GM12878 (cell line): Measurements from ENCODE around the gene KIF22. TPM values are rescaled to one million over a fixed set of nuclear protein-coding genes. Genes with fewer than 3 reads are reported as not detected.

Experiments used
- ATAC-seq: fragments of 200-7000 bp; cut with Tn5 transposase; 3 replicates; pipeline ENCODE4 v1.9.1; 2020; ENCODE audit warnings: mild to moderate bottlenecking, moderate library complexity
- BruUV-seq: library from RNA; stranded (reverse); fragments of 400-500 nt; replicated peaks from 2 replicates; lab custom pipeline; 2021; lab: Mats Ljungman, UMichigan
- CTCF ChIA-PET: fragments of 300-600 bp; sonication (Branson Sonifier 250); formaldehyde crosslinking; extraction: SDS; loops from one replicate; lab custom pipeline; 2021; ENCODE audit warnings: inconsistent platforms; lab: Yijun Ruan, JAX
- POLR2A ChIA-PET: fragments of 350-600 bp; formaldehyde crosslinking; extraction: SDS; loops from one replicate; lab custom pipeline; 2021; ENCODE audit warnings: inconsistent platforms; lab: Charles Lee
- RAD21 ChIA-PET: fragments of 300-600 bp; sonication (Branson Sonifier 250); formaldehyde crosslinking; loops from one replicate; lab custom pipeline; 2023; ENCODE audit warnings: antibody characterized with exemption; ENCODE audit not compliant: unreplicated experiment; lab: Charles Lee
- SMC1A ChIA-PET: fragments of 300-600 bp; sonication (Branson Sonifier 250); formaldehyde crosslinking; loops from one replicate; lab custom pipeline; 2023; ENCODE audit not compliant: unreplicated experiment, uncharacterized antibody; lab: Charles Lee
- DNase-seq: peaks from one replicate; pipeline ENCODE4 v3.0.0-alpha.2; 2011; ENCODE audit warnings: low read depth, low spot score
- FAIRE-seq: peaks from 3 replicates; lab custom pipeline; 2011; peaks lifted over from hg19 to GRCh38; lab: Jason Lieb, UNC
- H2AFZ ChIP-seq: 2 replicates; pipeline ENCODE4 v1.6.0; 2011; ENCODE audit warnings: low read depth, low read length, control low read depth; ENCODE audit not compliant: control insufficient read depth
- H3K27ac ChIP-seq: 2 replicates; pipeline ENCODE4 v1.5.1; 2011; ENCODE audit warnings: control low read depth; ENCODE audit not compliant: control insufficient read depth, insufficient read depth
- H3K27me3 ChIP-seq, 2 experiments: replicated peaks in 1 of 2; 2 replicates each; pipeline versions ENCODE4 v1.6.0 to v1.6.1; 2011; ENCODE audit warnings: low read length in 1 of 2; ENCODE audit not compliant: control insufficient read depth in 2 of 2, insufficient read depth in 2 of 2
- H3K36me3 ChIP-seq, 2 experiments: 2 replicates each; pipeline ENCODE4 v1.5.1; 2011; ENCODE audit warnings: low read length in 1 of 2; ENCODE audit not compliant: control insufficient read depth in 2 of 2, insufficient read depth in 2 of 2
- H3K4me1 ChIP-seq: 2 replicates; pipeline ENCODE4 v1.6.1; 2011; ENCODE audit warnings: mild to moderate bottlenecking, low read length, moderate library complexity, mixed read lengths; ENCODE audit not compliant: control insufficient read depth, insufficient read depth
- H3K4me2 ChIP-seq: 2 replicates; pipeline ENCODE4 v1.6.0; 2011; ENCODE audit warnings: control low read depth; ENCODE audit not compliant: control insufficient read depth, insufficient read depth
- H3K4me3 ChIP-seq: fragments of 200-600 bp; sonication (generic); 2 replicates; pipeline ENCODE4 v1.5.1; 2016
- H3K79me2 ChIP-seq: 2 replicates; pipeline ENCODE4 v1.6.0; 2011; ENCODE audit warnings: low read length; ENCODE audit not compliant: control insufficient read depth, insufficient read depth
- H3K9ac ChIP-seq: 2 replicates; pipeline ENCODE4 v1.8.0; 2011; ENCODE audit warnings: low read length, control low read depth, mixed read lengths; ENCODE audit not compliant: control insufficient read depth, insufficient read depth
- H3K9me3 ChIP-seq: replicated peaks from 3 replicates; pipeline ENCODE4 v1.5.1; 2011; ENCODE audit warnings: mild to moderate bottlenecking, low read length; ENCODE audit not compliant: control insufficient read depth, insufficient read depth
- H4K20me1 ChIP-seq: 2 replicates; pipeline ENCODE4 v1.6.0; 2011; ENCODE audit not compliant: control insufficient read depth, insufficient read depth
- BRCA1 ChIP-seq: IDR thresholded peaks from 2 replicates; pipeline ENCODE4 v1.6.1; 2011; ENCODE audit warnings: low read depth, low read length, improper control_type of control experiment
- EZH2 ChIP-seq: IDR thresholded peaks from 2 replicates; pipeline ENCODE4 v1.6.1; 2012; ENCODE audit warnings: low read depth, mild to moderate bottlenecking, control low read depth, inconsistent platforms, low read length, borderline replicate concordance; ENCODE audit not compliant: control insufficient read depth
- MEF2B ChIP-seq: fragments of 450-650 bp; IDR thresholded peaks from 2 replicates; pipeline ENCODE4 v1.6.1; 2018; ENCODE audit warnings: mild to moderate bottlenecking, moderate library complexity; ENCODE audit not compliant: partially characterized antibody, poor library complexity, severe bottlenecking
- MTA3 ChIP-seq: IDR thresholded peaks from 2 replicates; pipeline ENCODE4 v1.6.1; 2012; ENCODE audit warnings: low read length, inconsistent platforms, borderline replicate concordance
- MXI1 ChIP-seq: fragments of 150-350 bp; IDR thresholded peaks from 2 replicates; pipeline ENCODE4 v1.6.1; 2011; ENCODE audit warnings: low read depth, mild to moderate bottlenecking, inconsistent platforms, low read length, improper control_type of control experiment
- RFX5 ChIP-seq: IDR thresholded peaks from 2 replicates; pipeline ENCODE4 v1.6.1; 2011; ENCODE audit warnings: low read depth, low read length, improper control_type of control experiment
- SPI1 ChIP-seq: IDR thresholded peaks from 2 replicates; pipeline ENCODE4 v1.6.1; 2011; ENCODE audit warnings: low read depth, mild to moderate bottlenecking, low read length, moderate library complexity, borderline replicate concordance; ENCODE audit not compliant: insufficient read depth
- TCF3 ChIP-seq: IDR thresholded peaks from 2 replicates; pipeline ENCODE4 v1.6.1; 2012; ENCODE audit warnings: low read depth, mild to moderate bottlenecking, low read length, borderline replicate concordance; ENCODE audit not compliant: insufficient read depth
- WGBS: methylation state at CpG from one replicate; pipeline ENCODE4 v1.1.6; 2016; ENCODE audit warnings: low lambda C conversion rate; ENCODE audit not compliant: insufficient replicate concordance, insufficient coverage; ENCODE audit errors: missing lambda C conversion rate; 5-methylcytosine and 5-hydroxymethylcytosine counted together
- in situ Hi-C: fragments of 300-500 bp; cut with MboI; formaldehyde crosslinking; loops from 9 replicates; pipeline ENCODE4 v1.14.3; 2018; ENCODE audit warnings: mixed read lengths
- intact Hi-C: fragments of 100-400 bp; cut with micrococcal nuclease; formaldehyde crosslinking; loops from one replicate; pipeline ENCODE4 v1.14.2; 2022; ENCODE audit not compliant: unreplicated experiment
- polyA plus RNA-seq, 11 experiments: library from polyadenylated mRNA; depleted of rRNA in 4 of 11; unstranded in 6 of 11; stranded (reverse) in 5 of 11; fragments of >200 nt; fragmentation: Nextera tagmentation in 4 of 11; fragmentation: Illumina TruSeq in 1 of 11; extraction: Ambion mirVana in 4 of 11; extraction: Trizol in 1 of 11; gene quantifications; 1 replicate in 1 of 11; 2 replicates in 10 of 11; pipeline versions ENCODE4 v1.2.1 to v1.2.3, GENCODE V29; 2011 to 2016; ENCODE audit warnings: inconsistent platforms in 2 of 11, missing spikeins in 2 of 11, low read depth in 1 of 11
- total RNA-seq, 4 experiments: library from RNA; depleted of rRNA in 3 of 4; stranded (reverse); fragments of >200 nt in 3 of 4; fragmentation: Illumina TruSeq in 1 of 4; extraction: Trizol in 1 of 4; gene quantifications; 2 replicates each; pipeline versions ENCODE4 v1.2.1 to v1.2.3, GENCODE V29; 2013 to 2021
- TF ChIP-seq, protein P1 (sequence below): fragments of 450-650 bp; IDR thresholded peaks from 2 replicates; pipeline ENCODE4 v1.6.1; 2018; ENCODE audit warnings: mild to moderate bottlenecking, low read depth, moderate library complexity; ENCODE audit not compliant: partially characterized antibody
- TF ChIP-seq, protein P2 (sequence below): IDR thresholded peaks from 2 replicates; pipeline ENCODE4 v1.6.1; 2011; ENCODE audit warnings: low read depth, mild to moderate bottlenecking, low read length, moderate library complexity, borderline replicate concordance; ENCODE audit errors: extremely low read depth
- TF ChIP-seq, protein P3 (sequence below): IDR thresholded peaks from 2 replicates; pipeline ENCODE4 v1.6.1; 2012; ENCODE audit warnings: mild to moderate bottlenecking, low read depth, low read length

The KIF22 gene
- total and polyA plus RNA-seq, 10 of the 15 experiments (the other 5 are each of a cell fraction or from before 2014, with no cell fraction given), result 7.6 to 158 (median 132) TPM

DNA sequence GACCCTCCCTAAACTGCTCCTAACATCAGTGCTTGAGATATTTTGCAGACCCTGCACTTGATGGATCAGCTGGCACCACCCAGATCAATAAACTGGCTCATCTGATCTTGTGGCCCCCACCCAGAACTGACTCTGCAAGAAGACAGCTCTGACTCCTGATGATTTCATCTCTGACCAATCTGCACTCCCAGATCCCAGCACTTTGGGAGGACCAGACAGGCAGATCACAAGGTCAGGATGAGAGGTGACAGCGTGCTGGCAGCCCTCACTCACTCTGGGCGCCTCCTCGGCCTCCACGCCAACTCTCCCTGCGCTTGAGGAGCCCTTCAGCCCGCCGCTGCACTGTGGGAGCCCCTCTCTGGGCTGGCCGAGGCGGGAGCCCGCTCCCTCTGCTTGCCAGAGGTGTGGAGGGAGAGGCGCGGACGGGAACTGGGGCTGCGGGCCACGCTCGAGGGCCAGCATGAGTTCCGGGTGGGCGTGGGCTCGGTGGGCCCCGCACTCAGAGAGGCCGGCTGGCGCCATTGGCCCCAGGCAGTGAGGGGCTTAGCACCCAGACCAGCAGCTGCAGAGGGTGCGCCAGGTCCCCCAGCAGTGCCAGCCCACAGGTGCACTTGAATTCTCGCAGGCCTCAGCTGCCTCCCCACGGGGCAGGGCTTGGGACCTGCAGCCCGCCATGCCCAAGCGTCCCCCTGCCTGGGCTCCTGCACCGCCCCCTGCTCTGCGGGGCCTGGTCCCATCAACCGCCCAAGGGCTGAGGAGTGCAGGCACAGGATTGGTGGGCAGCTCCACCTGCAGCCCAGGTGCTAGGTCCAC, 42.4 kb upstream of the KIF22 start:
- ChIA-PET SMC1A (interaction anchor here (1.1 kb wide), 1 partner anchor 55 kb away, joined by 3 read pairs; no protein-coding TSS in a partner anchor), POLR2A (interaction anchor here (1.5 kb wide), 1 partner anchor 18 kb away, joined by 6 read pairs; no protein-coding TSS in a partner anchor), RAD21 (no interaction called here), CTCF (interaction anchor here (1.0 to 2.0 kb wide), 4 partner anchors 9 to 42 kb away, joined by 3 to 6 read pairs (median 4); partner anchors contain the start of gene KIF22)
- peaks cover 39% of the 10 kb centered on the region for H3K4me1 ChIP-seq
- H3K4me2 ChIP-seq, result no peak overlapping the region
- H3K9ac ChIP-seq, result no peak overlapping the region
- H4K20me1 ChIP-seq, result no peaks in the 10 kb centered on the region; the same call in 1 of the 2 replicates
- no peak overlapping the region for H3K27ac ChIP-seq
- FAIRE-seq, result no peak
- no peak overlapping the region for H3K4me3 ChIP-seq
- intact Hi-C loops, result loop anchor here (5.0 kb wide), 1 partner anchor 34 kb away; no protein-coding TSS in a partner anchor
- no peak for DNase-seq
- TF ChIP-seq BRCA1, result no peak
- TF ChIP-seq RFX5, result no peak
- TF ChIP-seq SPI1, result no peak
- TF ChIP-seq MEF2B, result no peak
- no peak for TF ChIP-seq MXI1
- TF ChIP-seq, protein P1, sequence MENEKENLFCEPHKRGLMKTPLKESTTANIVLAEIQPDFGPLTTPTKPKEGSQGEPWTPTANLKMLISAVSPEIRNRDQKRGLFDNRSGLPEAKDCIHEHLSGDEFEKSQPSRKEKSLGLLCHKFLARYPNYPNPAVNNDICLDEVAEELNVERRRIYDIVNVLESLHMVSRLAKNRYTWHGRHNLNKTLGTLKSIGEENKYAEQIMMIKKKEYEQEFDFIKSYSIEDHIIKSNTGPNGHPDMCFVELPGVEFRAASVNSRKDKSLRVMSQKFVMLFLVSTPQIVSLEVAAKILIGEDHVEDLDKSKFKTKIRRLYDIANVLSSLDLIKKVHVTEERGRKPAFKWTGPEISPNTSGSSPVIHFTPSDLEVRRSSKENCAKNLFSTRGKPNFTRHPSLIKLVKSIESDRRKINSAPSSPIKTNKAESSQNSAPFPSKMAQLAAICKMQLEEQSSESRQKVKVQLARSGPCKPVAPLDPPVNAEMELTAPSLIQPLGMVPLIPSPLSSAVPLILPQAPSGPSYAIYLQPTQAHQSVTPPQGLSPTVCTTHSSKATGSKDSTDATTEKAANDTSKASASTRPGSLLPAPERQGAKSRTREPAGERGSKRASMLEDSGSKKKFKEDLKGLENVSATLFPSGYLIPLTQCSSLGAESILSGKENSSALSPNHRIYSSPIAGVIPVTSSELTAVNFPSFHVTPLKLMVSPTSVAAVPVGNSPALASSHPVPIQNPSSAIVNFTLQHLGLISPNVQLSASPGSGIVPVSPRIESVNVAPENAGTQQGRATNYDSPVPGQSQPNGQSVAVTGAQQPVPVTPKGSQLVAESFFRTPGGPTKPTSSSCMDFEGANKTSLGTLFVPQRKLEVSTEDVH, result no peak
- TF ChIP-seq, protein P2, sequence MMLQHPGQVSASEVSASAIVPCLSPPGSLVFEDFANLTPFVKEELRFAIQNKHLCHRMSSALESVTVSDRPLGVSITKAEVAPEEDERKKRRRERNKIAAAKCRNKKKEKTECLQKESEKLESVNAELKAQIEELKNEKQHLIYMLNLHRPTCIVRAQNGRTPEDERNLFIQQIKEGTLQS, result no peak
- TF ChIP-seq TCF3, result no peak
- no peak for TF ChIP-seq MTA3
- no peak for TF ChIP-seq EZH2
- TF ChIP-seq, protein P3, sequence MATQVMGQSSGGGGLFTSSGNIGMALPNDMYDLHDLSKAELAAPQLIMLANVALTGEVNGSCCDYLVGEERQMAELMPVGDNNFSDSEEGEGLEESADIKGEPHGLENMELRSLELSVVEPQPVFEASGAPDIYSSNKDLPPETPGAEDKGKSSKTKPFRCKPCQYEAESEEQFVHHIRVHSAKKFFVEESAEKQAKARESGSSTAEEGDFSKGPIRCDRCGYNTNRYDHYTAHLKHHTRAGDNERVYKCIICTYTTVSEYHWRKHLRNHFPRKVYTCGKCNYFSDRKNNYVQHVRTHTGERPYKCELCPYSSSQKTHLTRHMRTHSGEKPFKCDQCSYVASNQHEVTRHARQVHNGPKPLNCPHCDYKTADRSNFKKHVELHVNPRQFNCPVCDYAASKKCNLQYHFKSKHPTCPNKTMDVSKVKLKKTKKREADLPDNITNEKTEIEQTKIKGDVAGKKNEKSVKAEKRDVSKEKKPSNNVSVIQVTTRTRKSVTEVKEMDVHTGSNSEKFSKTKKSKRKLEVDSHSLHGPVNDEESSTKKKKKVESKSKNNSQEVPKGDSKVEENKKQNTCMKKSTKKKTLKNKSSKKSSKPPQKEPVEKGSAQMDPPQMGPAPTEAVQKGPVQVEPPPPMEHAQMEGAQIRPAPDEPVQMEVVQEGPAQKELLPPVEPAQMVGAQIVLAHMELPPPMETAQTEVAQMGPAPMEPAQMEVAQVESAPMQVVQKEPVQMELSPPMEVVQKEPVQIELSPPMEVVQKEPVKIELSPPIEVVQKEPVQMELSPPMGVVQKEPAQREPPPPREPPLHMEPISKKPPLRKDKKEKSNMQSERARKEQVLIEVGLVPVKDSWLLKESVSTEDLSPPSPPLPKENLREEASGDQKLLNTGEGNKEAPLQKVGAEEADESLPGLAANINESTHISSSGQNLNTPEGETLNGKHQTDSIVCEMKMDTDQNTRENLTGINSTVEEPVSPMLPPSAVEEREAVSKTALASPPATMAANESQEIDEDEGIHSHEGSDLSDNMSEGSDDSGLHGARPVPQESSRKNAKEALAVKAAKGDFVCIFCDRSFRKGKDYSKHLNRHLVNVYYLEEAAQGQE, result no peak
- TF ChIP-seq, all 136 proteins: peak for 0
- 97% methylated on average over 29 of the region's 30 CpGs for WGBS
- ATAC-seq, result no peak
- Histone ChIP-seq H3K36me3 (no peaks in the 10 kb centered on the region; a peak in 2 of 4 replicates), H3K27me3 (no peaks in the 10 kb centered on the region), H3K9me3 (no peaks in the 10 kb centered on the region; the same call in 2 of the 3 replicates), H3K79me2 (peaks cover 10% of the 10 kb centered on the region), H2AFZ (no peak overlapping the region)
- in situ Hi-C loops, result no loop called here
- no TSS peak for BruUV-seq
